Osteoblast (primary cell): ENCODE results near the gene EIF3I. TPM values are rescaled to one million over a fixed set of nuclear protein-coding genes. Genes with fewer than 3 reads are reported as not detected.

ENCODE experiments used
- DNase-seq: peaks from one replicate; pipeline ENCODE4 v3.0.0; 2011; ENCODE audit warnings: low spot score, mixed read lengths; ENCODE audit not compliant: insufficient read length; ENCODE audit errors: missing footprints
- H2AFZ ChIP-seq: 2 replicates; pipeline ENCODE4 v1.6.0; 2011; ENCODE audit warnings: mild to moderate bottlenecking, low read length
- H3K27ac ChIP-seq: 2 replicates; pipeline ENCODE4 v1.5.1; 2011; ENCODE audit warnings: mild to moderate bottlenecking, low read depth, low read length, moderate library complexity
- H3K27me3 ChIP-seq: 2 replicates; pipeline ENCODE4 v1.6.0; 2012; ENCODE audit warnings: mild to moderate bottlenecking, control low read depth, inconsistent platforms, low read length, moderate library complexity; ENCODE audit not compliant: insufficient read depth
- H3K36me3 ChIP-seq: 2 replicates; pipeline ENCODE4 v1.5.1; 2011; ENCODE audit warnings: mild to moderate bottlenecking, low read length, control low read depth, moderate library complexity; ENCODE audit not compliant: insufficient read depth
- H3K4me1 ChIP-seq: 2 replicates; pipeline ENCODE4 v1.5.1; 2011; ENCODE audit warnings: mild to moderate bottlenecking, low read length, control low read depth, moderate library complexity; ENCODE audit not compliant: insufficient read depth
- H3K4me2 ChIP-seq: 2 replicates; pipeline ENCODE4 v1.6.0; 2011; ENCODE audit warnings: mild to moderate bottlenecking, low read length; ENCODE audit not compliant: insufficient read depth
- H3K4me3 ChIP-seq: fragments of 200-600 bp; sonication (generic); 3 replicates; pipeline ENCODE4 v1.5.1; 2012; ENCODE audit warnings: mild to moderate bottlenecking, low read length, inconsistent platforms; ENCODE audit not compliant: insufficient read depth
- H3K79me2 ChIP-seq: 2 replicates; pipeline ENCODE4 v1.6.0; 2012; ENCODE audit warnings: mild to moderate bottlenecking, low read length, control low read depth, inconsistent platforms; ENCODE audit not compliant: insufficient read depth
- H3K9me3 ChIP-seq: 2 replicates; pipeline ENCODE4 v1.5.1; 2011; ENCODE audit warnings: low read depth, low read length, control low read depth
- H4K20me1 ChIP-seq: 2 replicates; pipeline ENCODE4 v1.6.0; 2012; ENCODE audit warnings: mild to moderate bottlenecking, low read length, control low read depth; ENCODE audit not compliant: insufficient read depth
- small RNA-seq: library from RNA; depleted of rRNA; stranded (forward); fragments of <200 nt; gene quantifications from one replicate; pipeline ENCODE3, GENCODE V24; 2012
- total RNA-seq: library from RNA; depleted of rRNA; stranded (reverse); fragments of >200 nt; gene quantifications from 2 replicates; pipeline ENCODE4 v1.2.3, GENCODE V29; 2012
- TF ChIP-seq, protein P1 (sequence below): IDR thresholded peaks from 2 replicates; pipeline ENCODE4 v1.5.1; 2011; ENCODE audit warnings: mild to moderate bottlenecking, low read depth, low read length, moderate library complexity; ENCODE audit errors: extremely low read depth

EIF3I gene
- total RNA-seq, 1 donor: 253 TPM

DNA sequence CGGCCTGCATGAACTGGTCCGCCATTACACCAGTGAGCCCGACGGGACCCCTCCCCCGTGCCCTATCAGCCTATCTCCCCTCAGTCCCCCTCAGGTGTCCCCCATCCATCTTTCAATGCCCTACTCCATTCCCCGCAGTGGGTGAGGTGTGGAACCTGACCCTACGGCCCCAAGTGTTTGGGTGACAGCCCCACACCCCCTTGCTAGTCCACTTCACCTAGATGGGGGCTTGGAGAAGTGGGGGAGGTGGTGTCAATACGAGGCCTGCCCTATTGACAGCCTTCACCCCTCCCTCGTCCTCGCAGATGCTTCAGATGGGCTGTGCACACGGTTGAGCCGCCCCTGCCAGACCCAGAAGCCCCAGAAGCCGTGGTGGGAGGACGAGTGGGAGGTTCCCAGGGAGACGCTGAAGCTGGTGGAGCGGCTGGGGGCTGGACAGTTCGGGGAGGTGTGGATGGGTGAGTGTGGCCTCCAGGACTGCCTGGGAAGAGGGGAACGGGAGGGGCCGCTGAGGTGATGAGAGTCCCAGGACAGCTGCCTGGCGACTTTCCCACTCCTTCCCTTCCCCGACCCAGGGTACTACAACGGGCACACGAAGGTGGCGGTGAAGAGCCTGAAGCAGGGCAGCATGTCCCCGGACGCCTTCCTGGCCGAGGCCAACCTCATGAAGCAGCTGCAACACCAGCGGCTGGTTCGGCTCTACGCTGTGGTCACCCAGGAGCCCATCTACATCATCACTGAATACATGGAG lies 54.0 kb downstream of the EIF3I start:
- H3K9me3 ChIP-seq: no peaks in the 10 kb centered on the region
- H3K27me3 ChIP-seq: peaks cover 50% of the 10 kb centered on the region
- no peak overlapping the region for H2AFZ ChIP-seq
- DNase-seq: peak; percentile 68
- H3K36me3 ChIP-seq: no peaks in the 10 kb centered on the region
- no peak overlapping the region for H3K4me3 ChIP-seq
- no peaks in the 10 kb centered on the region for H3K79me2 ChIP-seq
- H4K20me1 ChIP-seq: no peaks in the 10 kb centered on the region
- no peak overlapping the region for H3K4me2 ChIP-seq
- no peak overlapping the region for H3K27ac ChIP-seq
- TF ChIP-seq, protein P1, sequence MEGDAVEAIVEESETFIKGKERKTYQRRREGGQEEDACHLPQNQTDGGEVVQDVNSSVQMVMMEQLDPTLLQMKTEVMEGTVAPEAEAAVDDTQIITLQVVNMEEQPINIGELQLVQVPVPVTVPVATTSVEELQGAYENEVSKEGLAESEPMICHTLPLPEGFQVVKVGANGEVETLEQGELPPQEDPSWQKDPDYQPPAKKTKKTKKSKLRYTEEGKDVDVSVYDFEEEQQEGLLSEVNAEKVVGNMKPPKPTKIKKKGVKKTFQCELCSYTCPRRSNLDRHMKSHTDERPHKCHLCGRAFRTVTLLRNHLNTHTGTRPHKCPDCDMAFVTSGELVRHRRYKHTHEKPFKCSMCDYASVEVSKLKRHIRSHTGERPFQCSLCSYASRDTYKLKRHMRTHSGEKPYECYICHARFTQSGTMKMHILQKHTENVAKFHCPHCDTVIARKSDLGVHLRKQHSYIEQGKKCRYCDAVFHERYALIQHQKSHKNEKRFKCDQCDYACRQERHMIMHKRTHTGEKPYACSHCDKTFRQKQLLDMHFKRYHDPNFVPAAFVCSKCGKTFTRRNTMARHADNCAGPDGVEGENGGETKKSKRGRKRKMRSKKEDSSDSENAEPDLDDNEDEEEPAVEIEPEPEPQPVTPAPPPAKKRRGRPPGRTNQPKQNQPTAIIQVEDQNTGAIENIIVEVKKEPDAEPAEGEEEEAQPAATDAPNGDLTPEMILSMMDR: no peak
- no peaks in the 10 kb centered on the region for H3K4me1 ChIP-seq

Small RNAs within 50 kb of the gene (small RNA-seq; reads per million reads assigned to genes)
- not detected for gene RF00017

Other genes with a start within 250 kb of the EIF3I start
- 52.8 and 53.9 TPM in 2 replicates for gene KHDRBS1, start 208.5 kb upstream of the EIF3I start, total RNA-seq
- 4.7 and 5.6 TPM in 2 replicates for gene TMEM39B, start 149.5 kb upstream of the EIF3I start, total RNA-seq
- gene KPNA6, start 114.4 kb upstream of the EIF3I start, total RNA-seq: 64.8 and 65.5 TPM in 2 replicates
- gene TXLNA, start 42.7 kb upstream of the EIF3I start, total RNA-seq: 136 and 140 TPM in 2 replicates
- 8.0 and 11.8 TPM in 2 replicates for gene CCDC28B, start 21.8 kb upstream of the EIF3I start, total RNA-seq
- 1.8 TPM in 2 replicates for gene IQCC, start 16.7 kb upstream of the EIF3I start, total RNA-seq
- under 0.01 TPM in 1 of 2 replicates, not detected in the other for gene DCDC2B, start 13.3 kb upstream of the EIF3I start, total RNA-seq
- 21.5 and 24.2 TPM in 2 replicates for gene TMEM234, start 54 bp upstream of the EIF3I start, total RNA-seq
- 2.5 and 4.4 TPM in 2 replicates for gene FAM167B, start 24.8 kb downstream of the EIF3I start, total RNA-seq
- gene LCK, start 28.9 kb downstream of the EIF3I start, total RNA-seq: 0.29 TPM in 1 of 2 replicates, not detected in the other
- 44.5 and 46.6 TPM in 2 replicates for gene HDAC1, start 69.7 kb downstream of the EIF3I start, total RNA-seq
- gene MARCKSL1, start 113.8 kb downstream of the EIF3I start, total RNA-seq: 15.9 and 16.6 TPM in 2 replicates
- gene FAM229A, start 140.1 kb downstream of the EIF3I start, total RNA-seq: 1.8 and 2.5 TPM in 2 replicates
- gene TSSK3, start 140.1 kb downstream of the EIF3I start, total RNA-seq: 1.5 and 1.8 TPM in 2 replicates
- gene BSDC1, start 172.0 kb downstream of the EIF3I start, total RNA-seq: 68.0 and 69.0 TPM in 2 replicates
- under 0.01 TPM in 2 replicates for gene ZBTB8B, start 242.7 kb downstream of the EIF3I start, total RNA-seq